Measurements from ENCODE around the gene GOLGA6L9.
"Not testable (repeated sequence)": the region's sequence is repeated elsewhere in the genome, so short reads cannot be mapped to it uniquely, and the experiment has no call there.

GRCh38 chr15:82410306-82410705 lies 19.3 kb upstream of the GOLGA6L9 start:
- TF ChIP-seq CTCF, EP300, POLR2AphosphoS5 (IDR thresholded peaks at IDR 0.05): not testable (repeated sequence)

Measured in suprapubic skin (tissue), 4 donors.